Activated naive CD8-positive, alpha-beta T cell treated with anti-CD3 and anti-CD28 coated beads, Interleukin-2, amount 10 ng/mL, durations not matched to agents 7 days and 5 days (primary cell): ENCODE measurements around the gene MDH2. TPM values are rescaled to one million over a fixed set of nuclear protein-coding genes. Genes with fewer than 3 reads are reported as not detected.
"Not testable (repeated sequence)": the region's sequence is repeated elsewhere in the genome, so short reads cannot be mapped to it uniquely, and the experiment has no call there.

Source experiments
- ATAC-seq: fragments of 150-1000 bp; cut with Tn5 transposase; one replicate; pipeline ENCODE4 v1.10.0; 2021; ENCODE audit warnings: low read depth, moderate library complexity
- POLR2A ChIA-PET: fragments of 350-600 bp; sonication (Branson Sonifier 250); formaldehyde crosslinking; loops from one replicate; lab custom pipeline; 2021; ENCODE audit warnings: antibody characterized with exemption; lab: Charles Lee
- DNase-seq: peaks from one replicate; pipeline ENCODE4 v3.0.0; 2021
- H3K27ac Mint-ChIP-seq: one replicate; pipeline ENCODE4 v1.8.0; 2022; ENCODE audit warnings: mild to moderate bottlenecking, mixed read lengths
- H3K27me3 Mint-ChIP-seq: one replicate; pipeline ENCODE4 v1.8.0; 2022; ENCODE audit warnings: mild to moderate bottlenecking, moderate library complexity, mixed read lengths
- H3K36me3 Mint-ChIP-seq: one replicate; pipeline ENCODE4 v1.8.0; 2021; ENCODE audit warnings: mild to moderate bottlenecking, mixed read lengths
- H3K4me1 Mint-ChIP-seq: one replicate; pipeline ENCODE4 v1.8.0; 2021; ENCODE audit warnings: mixed read lengths
- H3K4me3 Mint-ChIP-seq: one replicate; pipeline ENCODE4 v1.8.0; 2022; ENCODE audit warnings: mild to moderate bottlenecking, moderate library complexity, mixed read lengths
- H3K9me3 Mint-ChIP-seq: one replicate; pipeline ENCODE4 v1.8.0; 2021; ENCODE audit warnings: mixed read lengths
- total RNA-seq, 2 experiments: library from RNA; stranded (reverse); gene quantifications; one replicate each; pipeline ENCODE4 v1.2.3, GENCODE V29; 2021

The MDH2 gene
- total RNA-seq, 2 experiments from 2014 or later = 132 to 137 TPM

DNA sequence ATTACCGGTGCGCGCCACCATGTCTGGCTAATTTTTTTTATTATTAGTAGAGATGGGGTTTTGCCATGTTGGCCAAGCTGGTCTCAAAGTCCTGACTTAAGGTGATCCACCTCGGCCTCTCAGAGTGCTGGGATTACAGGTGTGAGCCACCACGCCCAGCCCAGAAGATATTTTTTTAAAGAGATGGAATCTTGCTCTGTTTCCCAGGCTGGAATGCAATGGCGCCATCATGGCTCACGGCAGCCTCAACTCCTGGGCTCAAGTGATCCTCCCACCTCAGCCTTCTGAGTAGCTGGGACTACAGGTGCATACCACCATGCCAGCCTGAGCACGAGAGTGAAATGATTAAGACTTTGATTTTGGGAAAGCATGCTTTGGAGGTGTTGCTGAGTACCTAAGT is 4.8 kb downstream of the MDH2 start:
- H3K36me3 Mint-ChIP-seq = peaks cover 21% of the 10 kb centered on the region
- peaks cover 22% of the 10 kb centered on the region for H3K4me1 Mint-ChIP-seq
- not testable (repeated sequence) for H3K27me3 Mint-ChIP-seq, ATAC-seq, H3K4me3 Mint-ChIP-seq, H3K9me3 Mint-ChIP-seq, DNase-seq
- peak overlapping the region; percentile 26 for H3K27ac Mint-ChIP-seq
- POLR2A ChIA-PET = interaction anchor here (1.0 kb wide), 1 partner anchor 174 kb away, joined by 4 read pairs; the partner anchor contains the start of gene RHBDD2

DNA sequence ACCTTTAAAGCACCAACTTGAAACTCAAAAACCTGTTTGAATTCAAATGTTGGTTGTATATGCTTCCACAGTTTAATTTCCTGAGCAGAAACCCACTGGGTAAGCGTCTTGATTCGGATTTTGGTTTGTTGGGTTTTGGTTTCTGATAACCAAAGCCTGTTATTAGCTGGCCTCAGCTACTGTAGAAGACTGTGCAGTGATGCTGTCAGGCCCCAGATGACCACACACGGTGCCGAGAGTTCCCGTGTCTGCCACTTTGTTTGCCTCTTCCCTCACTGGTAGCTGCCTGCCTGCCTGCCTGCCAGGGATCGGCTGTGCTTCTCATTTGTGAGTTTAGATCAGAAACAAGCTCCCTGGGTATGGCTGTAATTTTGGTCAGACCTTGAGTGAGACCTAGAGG is 5.6 kb downstream of the MDH2 start:
- Mint-ChIP-seq H3K36me3 (peaks cover 20% of the 10 kb centered on the region), H3K9me3 (no peaks in the 10 kb centered on the region), H3K4me3 (no peak overlapping the region), H3K4me1 (peaks cover 21% of the 10 kb centered on the region), H3K27me3 (no peaks in the 10 kb centered on the region), H3K27ac (peak overlapping the region; percentile 6)
- DNase-seq (no peak), ATAC-seq (no peak)
- POLR2A ChIA-PET = no interaction called here

DNA sequence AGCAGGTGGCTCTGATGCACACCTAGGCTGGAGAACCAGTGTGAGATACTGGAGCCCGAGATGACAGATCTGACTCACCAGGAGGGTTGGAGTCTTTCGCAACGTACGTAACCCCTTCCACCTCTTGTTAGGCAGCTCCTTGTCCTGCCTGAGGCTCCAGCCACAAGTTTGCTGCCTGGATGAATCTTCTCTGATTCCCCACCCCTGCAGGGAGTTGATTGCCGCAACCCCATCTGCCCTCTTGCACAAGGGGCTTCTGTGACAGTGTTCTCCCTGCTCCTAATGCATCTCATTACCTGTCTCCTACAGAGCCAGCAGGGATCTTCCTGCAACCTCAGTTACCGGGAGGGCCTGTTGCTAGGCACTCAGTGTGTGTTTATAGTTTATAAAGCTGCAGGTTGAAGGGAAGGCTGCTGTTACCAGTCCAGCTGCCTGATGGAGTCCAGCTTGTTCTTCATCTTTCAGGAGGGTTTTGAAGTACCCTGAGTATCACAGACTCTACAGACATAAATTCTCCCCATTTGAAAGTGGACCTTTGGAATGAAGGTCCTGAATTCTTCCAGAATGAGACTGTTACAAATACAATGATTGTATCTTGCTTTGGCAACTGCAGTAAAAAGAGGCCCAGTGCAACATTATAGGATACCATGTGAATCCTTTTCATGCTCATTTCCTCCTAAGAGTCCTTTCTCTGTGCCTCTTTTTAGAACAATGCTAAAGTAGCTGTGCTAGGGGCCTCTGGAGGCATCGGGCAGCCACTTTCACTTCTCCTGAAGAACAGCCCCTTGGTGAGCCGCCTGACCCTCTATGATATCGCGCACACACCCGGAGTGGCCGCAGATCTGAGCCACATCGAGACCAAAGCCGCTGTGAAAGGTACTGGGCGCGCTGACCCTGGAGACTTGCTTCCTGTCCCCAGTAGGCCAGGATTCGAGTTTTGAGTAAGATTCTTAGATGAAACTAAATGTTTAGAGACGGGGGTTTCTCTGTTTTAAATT is 6.5 kb downstream of the MDH2 start:
- Mint-ChIP-seq H3K9me3 (no peaks in the 10 kb centered on the region), H3K4me3 (no peak overlapping the region), H3K4me1 (peaks cover 16% of the 10 kb centered on the region), H3K27ac (no peak overlapping the region), H3K36me3 (peaks cover 17% of the 10 kb centered on the region), H3K27me3 (no peaks in the 10 kb centered on the region)
- DNase-seq = no peak
- POLR2A ChIA-PET = no interaction called here
- no peak for ATAC-seq

DNA sequence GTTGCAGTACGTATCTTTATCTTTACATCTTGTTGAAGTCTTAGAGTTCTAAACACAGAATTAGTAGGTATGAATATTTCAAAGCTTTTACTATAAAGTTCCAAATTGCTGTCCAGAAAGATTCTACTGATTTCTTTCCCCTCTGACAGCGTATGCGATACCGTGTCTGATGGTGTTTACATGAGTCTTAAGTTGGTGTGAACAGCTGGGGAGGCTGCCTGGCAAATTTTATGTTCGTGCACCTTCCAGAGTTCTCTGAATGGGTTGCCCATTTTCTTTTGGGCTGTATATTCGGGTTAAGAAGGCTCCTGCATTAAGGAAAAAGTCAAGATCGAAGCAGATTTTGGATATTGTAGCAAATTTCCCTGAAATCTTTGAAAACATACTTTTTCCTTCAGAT is 8.3 kb downstream of the MDH2 start:
- no peaks in the 10 kb centered on the region for H3K27me3 Mint-ChIP-seq
- DNase-seq (no peak), ATAC-seq (no peak)
- peaks cover 10% of the 10 kb centered on the region for H3K36me3 Mint-ChIP-seq
- POLR2A ChIA-PET = no interaction called here
- H3K4me3 Mint-ChIP-seq = no peak overlapping the region
- H3K9me3 Mint-ChIP-seq = no peaks in the 10 kb centered on the region
- no peak overlapping the region for H3K27ac Mint-ChIP-seq
- peaks cover 6% of the 10 kb centered on the region for H3K4me1 Mint-ChIP-seq

DNA sequence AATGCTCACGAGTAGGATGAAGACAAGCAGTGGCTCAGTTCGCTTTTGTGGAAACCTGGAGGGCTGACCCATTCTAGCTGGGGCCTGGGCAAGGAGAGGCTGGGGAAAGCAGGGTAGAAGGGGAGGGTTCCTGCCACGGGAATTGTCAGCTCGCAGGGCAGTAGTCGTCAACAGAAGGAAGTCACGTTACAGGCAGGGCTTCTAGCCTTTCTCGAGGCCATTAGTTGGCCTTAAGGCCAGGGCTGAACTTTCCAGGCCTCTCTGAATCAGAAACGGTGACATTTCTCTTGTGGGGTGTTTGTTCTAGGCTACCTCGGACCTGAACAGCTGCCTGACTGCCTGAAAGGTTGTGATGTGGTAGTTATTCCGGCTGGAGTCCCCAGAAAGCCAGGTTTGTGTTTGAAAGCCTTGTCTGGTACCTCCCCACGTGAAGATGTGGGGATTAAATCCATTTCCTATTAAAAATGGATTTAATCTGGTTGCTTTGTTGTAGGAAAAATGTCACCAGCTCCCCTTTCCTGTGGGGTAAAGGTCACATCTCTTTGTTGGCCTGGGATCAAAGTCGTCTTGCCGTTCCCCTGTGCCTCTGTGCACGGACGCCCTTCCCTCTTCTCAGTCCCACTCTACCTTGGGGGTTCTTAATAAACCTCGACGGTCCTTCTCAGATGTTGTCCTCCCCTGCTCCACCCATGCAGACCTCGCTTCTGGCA is 9.4 kb downstream of the MDH2 start:
- no peaks in the 10 kb centered on the region for H3K27me3 Mint-ChIP-seq
- DNase-seq (no peak), ATAC-seq (no peak)
- POLR2A ChIA-PET = no interaction called here
- peaks cover 4% of the 10 kb centered on the region for H3K36me3 Mint-ChIP-seq
- peaks cover 2% of the 10 kb centered on the region for H3K4me1 Mint-ChIP-seq
- H3K9me3 Mint-ChIP-seq = no peaks in the 10 kb centered on the region
- H3K4me3 Mint-ChIP-seq = no peak overlapping the region
- no peak overlapping the region for H3K27ac Mint-ChIP-seq

DNA sequence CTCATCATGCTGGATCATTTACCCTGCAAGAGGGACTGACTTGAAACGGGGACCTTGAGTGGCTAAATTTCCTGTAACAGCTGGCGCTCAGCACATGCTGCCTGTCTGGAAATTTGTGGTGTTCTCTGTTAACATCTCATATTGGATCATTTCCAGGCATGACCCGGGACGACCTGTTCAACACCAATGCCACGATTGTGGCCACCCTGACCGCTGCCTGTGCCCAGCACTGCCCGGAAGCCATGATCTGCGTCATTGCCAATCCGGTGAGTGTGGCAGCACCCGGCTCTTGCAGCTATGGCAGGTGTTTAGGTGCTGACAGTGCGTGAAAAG is 9.9 kb downstream of the MDH2 start:
- no peaks in the 10 kb centered on the region for H3K9me3 Mint-ChIP-seq
- H3K4me3 Mint-ChIP-seq = no peak overlapping the region
- DNase-seq (no peak), ATAC-seq (no peak)
- POLR2A ChIA-PET = no interaction called here
- H3K27me3 Mint-ChIP-seq = no peaks in the 10 kb centered on the region
- no peak overlapping the region for H3K27ac Mint-ChIP-seq
- H3K4me1 Mint-ChIP-seq = peaks cover 2% of the 10 kb centered on the region
- peaks cover 4% of the 10 kb centered on the region for H3K36me3 Mint-ChIP-seq

DNA sequence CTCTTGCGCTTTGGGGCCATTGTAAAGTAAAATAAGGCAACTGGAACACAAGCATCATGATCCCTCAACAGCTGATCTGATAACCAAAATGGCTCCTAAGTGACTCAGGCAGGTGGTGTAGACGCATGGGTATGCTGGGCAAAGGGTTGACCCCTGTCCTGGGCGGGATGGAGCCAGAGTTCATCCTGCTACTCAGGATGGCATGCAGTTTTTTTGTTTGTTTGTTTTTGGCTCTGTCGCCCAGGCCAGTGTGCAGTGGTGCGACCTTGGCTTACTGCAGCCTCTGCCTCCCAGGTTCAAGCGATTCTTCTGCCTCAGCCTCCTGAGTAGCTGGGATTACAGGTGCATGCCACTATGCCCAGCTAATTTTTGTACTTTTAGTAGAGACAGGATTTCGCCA is 10.8 kb downstream of the MDH2 start:
- H3K27me3 Mint-ChIP-seq, H3K9me3 Mint-ChIP-seq, H3K4me3 Mint-ChIP-seq, ATAC-seq, H3K27ac Mint-ChIP-seq, H3K36me3 Mint-ChIP-seq, DNase-seq, H3K4me1 Mint-ChIP-seq: not testable (repeated sequence)
- POLR2A ChIA-PET = interaction anchor here (0.5 kb wide), 1 partner anchor 76 kb away, joined by 5 read pairs; no protein-coding TSS in a partner anchor

DNA sequence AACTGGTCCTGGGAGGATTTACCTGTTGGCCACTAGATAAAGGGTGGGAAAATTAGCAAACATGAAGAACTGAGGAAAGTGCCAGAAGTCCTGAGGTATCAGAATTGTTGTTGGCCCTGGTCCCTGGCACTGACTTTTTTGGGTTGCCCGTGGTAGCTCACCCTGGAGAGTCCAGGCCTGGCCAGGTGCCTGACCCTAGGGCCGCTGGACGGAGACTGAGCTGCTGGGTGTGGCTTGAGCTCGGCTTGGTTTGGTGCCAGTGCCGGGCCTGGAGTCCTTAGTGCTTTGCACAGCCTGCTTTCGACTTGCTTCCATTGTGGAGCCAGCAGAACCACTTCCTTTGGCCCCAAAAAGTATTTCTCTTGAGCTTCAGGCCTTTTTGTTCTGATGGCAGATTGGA is 12.9 kb downstream of the MDH2 start:
- no peak overlapping the region for H3K4me3 Mint-ChIP-seq
- POLR2A ChIA-PET = interaction anchor here (0.6 kb wide), 1 partner anchor 10 kb away, joined by 5 read pairs; no protein-coding TSS in a partner anchor
- peaks cover 2% of the 10 kb centered on the region for H3K4me1 Mint-ChIP-seq
- H3K27me3 Mint-ChIP-seq = no peaks in the 10 kb centered on the region
- DNase-seq (no peak), ATAC-seq (no peak)
- no peak overlapping the region for H3K27ac Mint-ChIP-seq
- no peaks in the 10 kb centered on the region for H3K9me3 Mint-ChIP-seq
- H3K36me3 Mint-ChIP-seq = peaks cover 6% of the 10 kb centered on the region

DNA sequence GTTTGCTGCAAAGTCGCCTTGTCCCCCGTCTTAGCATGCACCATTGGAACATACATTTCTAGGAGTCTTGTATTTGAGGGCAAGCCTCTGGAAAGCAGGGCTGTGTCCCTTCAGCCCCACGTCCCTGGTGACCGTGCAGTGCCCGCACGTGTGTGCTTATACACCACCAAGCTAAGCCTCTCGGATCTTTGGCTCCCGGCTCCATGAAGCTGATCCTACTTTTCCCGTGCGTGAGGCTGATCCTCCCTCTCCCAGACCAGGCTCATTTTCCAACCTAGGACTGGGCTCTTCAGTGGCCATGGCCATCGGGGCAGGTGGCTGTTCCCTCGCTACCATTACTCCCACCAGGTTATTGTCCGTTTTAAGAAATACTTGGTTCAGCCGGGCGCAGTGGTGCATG is 14.3 kb downstream of the MDH2 start:
- no peaks in the 10 kb centered on the region for H3K9me3 Mint-ChIP-seq
- no peak overlapping the region for H3K4me3 Mint-ChIP-seq
- no peak for ATAC-seq
- no peak overlapping the region for H3K27ac Mint-ChIP-seq
- H3K36me3 Mint-ChIP-seq = peaks cover 9% of the 10 kb centered on the region
- peaks cover 2% of the 10 kb centered on the region for H3K4me1 Mint-ChIP-seq
- no peaks in the 10 kb centered on the region for H3K27me3 Mint-ChIP-seq
- POLR2A ChIA-PET = interaction anchor here (0.5 kb wide), 1 partner anchor 255 kb away, joined by 3 read pairs; no protein-coding TSS in a partner anchor
- DNase-seq = no peak

DNA sequence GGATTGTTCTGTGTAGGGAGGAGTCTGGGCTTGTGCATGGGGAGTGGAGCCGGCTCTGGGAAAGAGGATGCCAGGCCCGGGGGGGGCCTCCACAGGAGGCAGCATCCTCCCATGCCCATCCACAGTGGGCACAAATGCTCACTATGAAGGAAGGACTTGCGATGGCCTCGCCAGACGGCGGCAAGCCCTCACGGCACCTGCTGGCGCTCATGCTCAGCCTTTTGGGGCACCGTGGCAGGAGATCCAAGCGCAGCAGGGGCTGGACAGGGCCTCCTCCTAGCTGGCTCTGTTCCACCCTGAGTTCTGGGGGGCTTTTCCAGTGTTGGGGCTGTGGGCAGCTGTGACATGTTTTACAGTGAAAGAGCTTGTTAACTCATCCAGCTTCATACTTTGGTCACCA is 15.2 kb downstream of the MDH2 start:
- no peak for DNase-seq
- H3K4me3 Mint-ChIP-seq = no peak overlapping the region
- no peaks in the 10 kb centered on the region for H3K27me3 Mint-ChIP-seq
- peaks cover 7% of the 10 kb centered on the region for H3K36me3 Mint-ChIP-seq
- no peaks in the 10 kb centered on the region for H3K9me3 Mint-ChIP-seq
- peaks cover 2% of the 10 kb centered on the region for H3K4me1 Mint-ChIP-seq
- POLR2A ChIA-PET = no interaction called here
- ATAC-seq = no peak
- no peak overlapping the region for H3K27ac Mint-ChIP-seq

DNA sequence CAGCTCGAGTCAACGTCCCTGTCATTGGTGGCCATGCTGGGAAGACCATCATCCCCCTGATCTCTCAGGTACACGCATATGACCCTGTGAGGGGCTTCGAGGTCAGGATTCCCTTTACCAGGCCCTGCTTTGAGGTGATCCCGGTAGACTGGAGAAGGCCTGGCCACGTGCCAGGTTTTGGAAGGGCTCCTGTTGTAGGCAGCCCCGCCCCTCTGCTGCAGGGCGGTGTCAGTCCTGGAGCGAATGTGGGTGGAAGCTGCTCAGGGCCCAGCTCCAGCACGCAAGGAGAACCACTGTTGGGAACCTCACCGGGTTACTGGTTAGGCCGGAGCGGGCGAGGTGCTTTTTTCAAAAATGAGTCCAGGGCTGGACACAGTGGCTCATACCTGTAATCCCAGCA is 15.6 kb downstream of the MDH2 start:
- POLR2A ChIA-PET = no interaction called here
- Mint-ChIP-seq H3K27me3 (no peaks in the 10 kb centered on the region), H3K4me3 (no peak overlapping the region), H3K27ac (no peak overlapping the region), H3K9me3 (no peaks in the 10 kb centered on the region), H3K36me3 (peaks cover 7% of the 10 kb centered on the region), H3K4me1 (peaks cover 2% of the 10 kb centered on the region)
- ATAC-seq = no peak
- no peak for DNase-seq

DNA sequence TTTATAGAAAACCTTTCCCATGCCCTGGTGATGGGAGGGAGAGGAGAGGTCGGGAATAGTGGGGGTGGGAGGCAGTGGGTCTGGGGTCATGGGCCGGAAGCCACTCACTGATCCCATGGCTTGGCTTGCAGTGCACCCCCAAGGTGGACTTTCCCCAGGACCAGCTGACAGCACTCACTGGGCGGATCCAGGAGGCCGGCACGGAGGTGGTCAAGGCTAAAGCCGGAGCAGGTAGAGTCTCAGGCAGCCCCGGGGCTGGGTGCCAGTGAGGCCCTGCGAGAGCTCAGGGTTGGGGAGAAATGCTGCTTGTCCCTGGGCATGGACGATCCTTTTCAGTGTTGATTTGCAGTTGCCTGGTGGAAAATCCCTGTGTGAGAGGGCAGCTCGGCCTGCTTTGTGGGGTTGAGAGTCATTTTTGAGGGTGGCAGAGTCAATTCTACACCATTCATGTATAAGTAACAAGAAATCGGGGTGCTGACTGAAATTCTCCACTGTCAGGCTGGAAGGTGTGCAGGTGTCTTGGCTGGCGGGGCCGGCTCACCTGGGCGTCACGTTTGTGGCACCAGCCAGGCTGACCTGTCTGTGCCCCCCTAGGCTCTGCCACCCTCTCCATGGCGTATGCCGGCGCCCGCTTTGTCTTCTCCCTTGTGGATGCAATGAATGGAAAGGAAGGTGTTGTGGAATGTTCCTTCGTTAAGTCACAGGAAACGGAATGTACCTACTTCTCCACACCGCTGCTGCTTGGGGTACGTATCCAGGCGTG is 16.5 kb downstream of the MDH2 start:
- no peaks in the 10 kb centered on the region for H3K9me3 Mint-ChIP-seq
- no peaks in the 10 kb centered on the region for H3K27me3 Mint-ChIP-seq
- POLR2A ChIA-PET = no interaction called here
- H3K4me3 Mint-ChIP-seq = no peak overlapping the region
- ATAC-seq (no peak), DNase-seq (no peak)
- no peak overlapping the region for H3K27ac Mint-ChIP-seq
- peaks cover 7% of the 10 kb centered on the region for H3K36me3 Mint-ChIP-seq
- H3K4me1 Mint-ChIP-seq = peaks cover 2% of the 10 kb centered on the region

DNA sequence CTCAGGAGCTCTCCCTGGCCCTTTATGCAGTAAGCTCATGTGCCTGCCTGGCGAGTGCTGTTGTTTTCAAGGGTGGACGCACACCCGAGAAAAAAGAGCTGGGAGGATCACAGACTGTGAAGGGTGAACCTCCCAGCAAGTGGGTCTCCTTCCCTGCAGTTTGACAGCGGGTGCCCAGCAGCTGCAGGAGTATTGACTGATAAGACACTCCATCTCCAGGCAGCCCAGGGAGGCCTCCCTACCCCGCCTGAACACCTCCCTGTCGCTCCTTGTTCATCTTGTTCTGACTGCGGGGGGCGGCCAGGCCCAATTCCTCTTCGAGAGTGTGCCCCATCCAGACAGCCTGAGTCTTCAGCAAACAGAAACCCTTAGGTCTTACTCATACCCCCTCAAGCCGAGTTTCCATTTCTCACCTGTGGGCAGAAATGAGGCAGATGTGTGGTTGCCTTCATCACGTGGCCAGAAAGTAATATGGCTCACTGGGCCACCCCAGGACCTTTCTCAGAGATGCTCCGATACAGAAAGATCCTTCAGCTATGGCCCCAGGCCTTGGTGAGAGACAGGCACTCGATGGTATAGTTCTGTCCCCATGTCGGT is 17.2 kb downstream of the MDH2 start:
- Mint-ChIP-seq H3K4me1 (peaks cover 2% of the 10 kb centered on the region), H3K27me3 (no peaks in the 10 kb centered on the region), H3K27ac (no peak overlapping the region), H3K36me3 (peaks cover 7% of the 10 kb centered on the region), H3K9me3 (no peaks in the 10 kb centered on the region), H3K4me3 (no peak overlapping the region)
- DNase-seq = no peak
- POLR2A ChIA-PET = no interaction called here
- no peak for ATAC-seq
